Ovary (tissue), 9 donors: Measurements from ENCODE around the gene SLC6A6. TPM values are rescaled to one million over a fixed set of nuclear protein-coding genes. Genes with fewer than 3 reads are reported as not detected.

Experiments used
- DNase-seq, 5 donors: peaks; one replicate each; pipeline ENCODE4 v3.0.0-alpha.2; 2019 to 2020
- H3K27ac ChIP-seq, 2 donors: fragments of 200-600 bp; one replicate each; pipeline versions ENCODE4 v1.5.1 to v1.8.0; 2019 to 2022
- H3K27me3 ChIP-seq: fragments of 200-600 bp; one replicate; pipeline ENCODE4 v1.8.0; 2022
- H3K36me3 ChIP-seq: fragments of 200-600 bp; sonication (generic); one replicate; pipeline ENCODE4 v1.5.1; 2019
- H3K4me1 ChIP-seq: one replicate; pipeline ENCODE4 v1.8.1; 2013; ENCODE audit warnings: mild to moderate bottlenecking, moderate library complexity; ENCODE audit not compliant: insufficient read depth
- H3K4me3 ChIP-seq: fragments of 200-600 bp; sonication (generic); one replicate; pipeline ENCODE4 v1.5.1; 2017
- H3K9me3 ChIP-seq, 2 donors: fragments of 200-600 bp in 1 of 2; sonication (generic) in 1 of 2; one replicate each; pipeline versions ENCODE4 v1.5.1 to v1.8.1; 2013 to 2019; ENCODE audit warnings: mild to moderate bottlenecking in 1 of 2, moderate library complexity in 1 of 2
- CTCF ChIP-seq, 3 donors: fragments of 450-650 bp in 2 of 3; fragments of 200-600 bp in 1 of 3; IDR thresholded peaks; one replicate each; pipeline versions ENCODE4 v1.5.1 to v1.8.0; 2016 to 2022; ENCODE audit warnings: antibody characterized with exemption in 3 of 3, mild to moderate bottlenecking in 1 of 3
- EP300 ChIP-seq: sonication (generic); formaldehyde crosslinking; IDR thresholded peaks from one replicate; pipeline ENCODE4 v1.6.1; 2017; ENCODE audit warnings: antibody characterized with exemption
- POLR2A ChIP-seq: fragments of 450-650 bp; IDR thresholded peaks from one replicate; pipeline ENCODE4 v1.6.1; 2017; ENCODE audit warnings: antibody characterized with exemption, mild to moderate bottlenecking, moderate library complexity
- WGBS, 3 donors: extraction: QIAGEN DNeasy Blood & Tissue Kit in 1 of 3; methylation state at CpG; one replicate each; pipeline versions ENCODE4 v1.1.5 to v1.1.7; 2013 to 2017; 5-methylcytosine and 5-hydroxymethylcytosine counted together
- intact Hi-C, 4 donors: fragments of 100-400 bp; cut with DNase I; formaldehyde crosslinking; loops; one replicate each; pipeline versions ENCODE4 v1.11.0 to v1.15.1; 2022 to 2023
- polyA plus RNA-seq, 2 donors: library from polyadenylated mRNA; stranded (reverse); fragments of 200-250 nt in 1 of 2; fragments of 350-450 nt in 1 of 2; fragmentation: Illumina TruSeq in 1 of 2; extraction: RNeasy Lipid Tissue Mini Kit (QIAGEN cat#74804) in 1 of 2; gene quantifications; one replicate each; pipeline ENCODE4 v1.2.3, GENCODE V29; 2013 to 2014
- total RNA-seq, 7 donors: library from RNA; depleted of rRNA in 2 of 7; stranded (reverse); fragments of >200 nt in 2 of 7; fragmentation: NEBNext Ultra II Directional in 3 of 7; extraction: Animal tissue kit (Norgen Biotek cat#: 25700) in 3 of 7; gene quantifications; one replicate each; pipeline versions ENCODE4 v1.1.0 to v1.2.4, GENCODE V29; 2016 to 2023
- donor health status: DM: no; HTN: no; CAD: no; lungs with moderate emphysema.
- donor health status: DM: no; HTN: no; CAD: no.
- donor health status: Bipolar disorder and iron deficiency.
- donor health status: DM: yes; HTN: yes; CAD: no.
- donor health status: DM: no; HTN: no; CAD: no.
- donor health status: DM: yes; HTN: yes; CAD: no.

The SLC6A6 gene
- total and polyA plus RNA-seq, 9 donors = 32.5 to 141 (median 80.5) TPM

DNA sequence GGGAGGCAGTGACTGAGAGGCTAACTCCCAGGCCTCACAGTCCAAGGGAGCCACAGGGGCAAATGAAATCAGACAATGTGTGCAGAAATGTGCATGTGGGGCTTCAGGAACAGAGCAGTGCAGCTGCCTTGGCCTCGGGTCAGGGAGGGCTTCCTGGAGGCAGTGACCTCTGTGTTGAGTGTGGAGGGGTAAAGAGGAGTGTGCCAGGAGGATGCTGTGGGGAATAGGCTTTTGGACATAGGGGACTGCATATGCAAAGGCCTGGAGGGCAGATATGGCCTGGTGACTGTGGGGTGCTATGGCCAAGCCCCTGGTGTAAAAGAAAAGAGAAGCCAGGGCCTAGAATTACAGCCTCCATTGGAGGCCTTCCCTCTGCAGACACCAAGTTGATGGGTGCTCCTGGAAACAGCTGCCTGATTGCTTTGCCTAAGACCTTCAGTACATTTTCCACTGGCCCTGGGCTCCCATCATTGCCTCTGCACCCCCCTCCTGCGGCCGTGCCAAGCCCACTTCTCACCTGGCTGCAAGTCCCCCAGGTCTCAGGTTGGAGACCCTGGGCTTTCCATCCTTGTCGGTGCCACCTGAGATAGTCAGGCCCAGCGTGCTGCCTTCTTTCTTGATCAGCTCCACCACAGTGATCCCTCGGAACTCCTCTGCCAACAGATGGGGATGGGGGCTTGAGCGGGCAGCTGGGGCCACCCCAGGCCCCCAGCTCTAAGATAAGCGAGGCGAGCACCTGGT is 122.7 kb downstream of the SLC6A6 start:
- peak in 4 of 5 donors; percentile 11 to 20 (median 15) for DNase-seq
- H3K27ac ChIP-seq = peak overlapping the region in 1 of 2 donors; percentile 49
- H3K4me3 ChIP-seq = no peak overlapping the region
- WGBS, 3 donors = 78 to 85% (median 78%) methylated on average over 9 of the region's 9 CpGs
- H3K36me3 ChIP-seq = no peaks in the 10 kb centered on the region
- H3K4me1 ChIP-seq = no peaks in the 10 kb centered on the region
- H3K27me3 ChIP-seq = no peaks in the 10 kb centered on the region
- no peaks in the 10 kb centered on the region for H3K9me3 ChIP-seq
- intact Hi-C loops = no loop called here
- TF ChIP-seq EP300 = no peak
- no peak for TF ChIP-seq CTCF (IDR thresholded peaks at IDR 0.05)
- TF ChIP-seq POLR2A = no peak

- Histone ChIP-seq H3K9me3 (no peaks in the 10 kb centered on the region), H3K27ac (peak overlapping the region in 1 of 2 donors; percentile 49), H3K4me1 (no peaks in the 10 kb centered on the region), H3K27me3 (no peaks in the 10 kb centered on the region), H3K4me3 (no peak overlapping the region), H3K36me3 (no peaks in the 10 kb centered on the region)
- 18 to 28% (median 25%) methylated on average over 17 of the region's 17 CpGs for WGBS, 3 donors
- DNase-seq = peak in 4 of 5 donors; percentile 40 to 48 (median 42)
- intact Hi-C loops = no loop called here
- TF ChIP-seq POLR2A (no peak), EP300 (no peak), CTCF (IDR thresholded peaks at IDR 0.05) (no peak)
Observed at GRCh38 chr3:14525685-14526631, 123.6 kb downstream of the SLC6A6 start.

GRCh38 chr3:14528081-14528480 is 125.7 kb downstream of the SLC6A6 start:
- Histone ChIP-seq H3K4me3 (no peak overlapping the region), H3K27ac (no peak overlapping the region), H3K4me1 (peaks cover 5% of the 10 kb centered on the region), H3K36me3 (no peaks in the 10 kb centered on the region), H3K27me3 (no peaks in the 10 kb centered on the region), H3K9me3 (no peaks in the 10 kb centered on the region)
- intact Hi-C loops = no loop called here
- no peak for TF ChIP-seq CTCF (IDR thresholded peaks at IDR 0.05)
- no peak for TF ChIP-seq POLR2A
- no peak for TF ChIP-seq EP300
- no peak for DNase-seq
- WGBS, 3 donors = 85 to 94% (median 90%) methylated on average over 3 of the region's 3 CpGs

GRCh38 chr3:14531856-14532395 is 129.5 kb downstream of the SLC6A6 start:
- TF ChIP-seq POLR2A (no peak), EP300 (no peak), CTCF (IDR thresholded peaks at IDR 0.05) (no peak)
- 84 to 88% (median 86%) methylated on average over 17 of the region's 17 CpGs for WGBS, 3 donors
- Histone ChIP-seq H3K4me3 (no peak overlapping the region), H3K4me1 (peaks cover 12% of the 10 kb centered on the region), H3K27ac (no peak overlapping the region), H3K27me3 (no peaks in the 10 kb centered on the region), H3K9me3 (no peaks in the 10 kb centered on the region), H3K36me3 (no peaks in the 10 kb centered on the region)
- intact Hi-C loops = no loop called here
- DNase-seq = no peak
